ENCODE results near the gene SLC6A6. TPM values are rescaled to one million over a fixed set of nuclear protein-coding genes. Genes with fewer than 3 reads are reported as not detected.

The SLC6A6 gene
- polyA plus RNA-seq, 1 of the 3 experiments (the other 2 are of a cell fraction): 19.1 TPM

GRCh38 chr3:14475621-14476020 lies 73.2 kb downstream of the SLC6A6 start (continued):
- TF ChIP-seq ZBTB33 (IDR thresholded peaks at IDR 0.05; ENCODE audit: borderline replicate concordance, low read depth) (no peak), CTCF (IDR thresholded peaks at IDR 0.05) (no peak), ELF1 (IDR thresholded peaks at IDR 0.05) (no peak), FOXM1 (IDR thresholded peaks at IDR 0.05; ENCODE audit: low read depth) (no peak)

- ChIA-PET POLR2A (no interaction called here), CTCF (interaction anchor here (0.9 to 5.9 kb wide), 7 partner anchors 9 to 273 kb away, joined by 4 to 43 read pairs (median 6); no protein-coding TSS in a partner anchor)
- Histone ChIP-seq H3K27me3 (ENCODE audit: insufficient read depth) (no peaks in the 10 kb centered on the region), H3F3A (replicated peaks; ENCODE audit: insufficient read depth) (peaks cover 9% of the 10 kb centered on the region), H3K36me3 (replicated peaks in 1 of 2; ENCODE audit: control insufficient read depth in 1 of 2, insufficient read depth in 2 of 2, low read length in 1 of 2) (peaks cover 33 to 36% of the 10 kb centered on the region in 2 experiments), H3K4me2 (no peak overlapping the region), H3K4me3 (ENCODE audit: low read depth in 2 of 2, low read length in 1 of 2) (no peak overlapping the region), H4K20me1 (ENCODE audit: insufficient read depth) (no peaks in the 10 kb centered on the region), H2AFZ (ENCODE audit: low read depth) (no peak overlapping the region), H3K27ac (ENCODE audit: low read depth in 2 of 2, low read length in 1 of 2) (no peak overlapping the region), H3K9me3 (no peaks in the 10 kb centered on the region), H3K9me2 (no peaks in the 10 kb centered on the region), H3K4me1 (ENCODE audit: control insufficient read depth in 1 of 2, insufficient read depth in 2 of 2, low read depth in 1 of 2, low read length in 1 of 2) (peaks cover 17% of the 10 kb centered on the region in 2 experiments; a peak in 3 of 4 replicates), H3K9ac (no peak overlapping the region), H3K79me2 (ENCODE audit: insufficient read depth) (no peaks in the 10 kb centered on the region)
- TF ChIP-seq USF1 (IDR thresholded peaks at IDR 0.05; ENCODE audit: borderline replicate concordance, low read depth): no peak
- TF ChIP-seq ELF1 (IDR thresholded peaks at IDR 0.05): no peak
- no peak for TF ChIP-seq PBX3 (IDR thresholded peaks at IDR 0.05)
- no peak for TF ChIP-seq FOSL2 (IDR thresholded peaks at IDR 0.05; ENCODE audit: borderline replicate concordance, low read depth)
- no peak for TF ChIP-seq NFIC (IDR thresholded peaks at IDR 0.05; ENCODE audit: borderline replicate concordance)
- no peak for TF ChIP-seq CTCF (IDR thresholded peaks at IDR 0.05)
- no peak for TF ChIP-seq TAF1 (IDR thresholded peaks at IDR 0.05; ENCODE audit: borderline replicate concordance, low read depth, low read length)
- no peak for TF ChIP-seq GABPA (IDR thresholded peaks at IDR 0.05; ENCODE audit: low read depth)
- no peak for TF ChIP-seq YY1 (IDR thresholded peaks at IDR 0.05; ENCODE audit: low read depth)
- TF ChIP-seq CHD2 (IDR thresholded peaks at IDR 0.05; ENCODE audit: low read length, partially characterized antibody): no peak
- no peak for TF ChIP-seq EP300 (IDR thresholded peaks at IDR 0.05; ENCODE audit: borderline replicate concordance in 1 of 2, low read depth in 1 of 2, low read length in 1 of 2)
- no peak for DNase-seq
- 95% methylated on average over 12 of the region's 13 CpGs for WGBS (ENCODE audit: low lambda C conversion rate)
These were observed 74.3 kb downstream of the SLC6A6 start for GRCh38 chr3:14476583-14477265.

All from SK-N-SH (cell line).